DMS153 treated with DMSO at 0.1 percent for 48 hours (cell line): ENCODE results near the gene NDUFB10.
"Not testable (repeated sequence)": the region's sequence is repeated elsewhere in the genome, so short reads cannot be mapped to it uniquely, and the experiment has no call there.

ENCODE experiments used
- DNase-seq: peaks from one replicate; lab custom pipeline; 2025; ENCODE audit not compliant: unreplicated experiment; lab: John Stamatoyannopoulos, UW

NDUFB10 gene

DNA sequence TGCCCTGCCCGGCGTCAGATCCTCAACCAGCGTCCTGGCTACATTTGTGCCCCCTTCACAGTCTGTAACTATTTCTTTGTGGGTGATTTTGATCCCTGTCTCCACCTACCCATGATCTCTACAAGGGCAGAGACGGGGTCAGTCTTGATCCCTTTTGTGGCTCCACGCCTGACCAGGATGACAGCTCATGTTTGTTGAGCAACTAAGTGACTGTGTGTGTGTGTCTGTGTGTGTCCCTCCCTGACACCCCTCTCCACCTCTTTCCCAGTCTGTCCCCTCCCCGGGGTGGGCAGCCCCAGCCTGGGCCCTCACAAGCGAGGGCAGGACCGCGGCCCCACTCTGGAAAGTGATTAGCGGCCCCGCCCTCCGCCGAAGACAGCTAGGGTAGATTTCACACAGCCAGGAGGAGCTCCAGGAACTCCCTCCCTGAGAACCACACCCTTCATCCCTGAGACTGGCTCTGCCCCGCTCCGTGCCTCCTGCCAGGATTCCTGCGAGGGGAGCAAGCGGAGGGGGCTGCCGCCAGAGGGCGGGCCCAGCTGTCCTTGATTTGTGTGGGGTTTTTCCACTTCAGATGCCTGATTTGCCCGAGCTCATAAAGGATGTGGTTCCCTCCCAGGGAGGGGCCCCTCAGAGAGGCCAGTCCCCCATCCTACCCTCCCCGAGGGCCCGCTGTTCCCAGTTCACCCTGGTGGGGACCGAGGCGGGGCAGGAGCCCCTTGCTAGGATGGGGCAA, 35.9 kb upstream of the NDUFB10 start:
- DNase-seq, result peak; percentile 43

DNA sequence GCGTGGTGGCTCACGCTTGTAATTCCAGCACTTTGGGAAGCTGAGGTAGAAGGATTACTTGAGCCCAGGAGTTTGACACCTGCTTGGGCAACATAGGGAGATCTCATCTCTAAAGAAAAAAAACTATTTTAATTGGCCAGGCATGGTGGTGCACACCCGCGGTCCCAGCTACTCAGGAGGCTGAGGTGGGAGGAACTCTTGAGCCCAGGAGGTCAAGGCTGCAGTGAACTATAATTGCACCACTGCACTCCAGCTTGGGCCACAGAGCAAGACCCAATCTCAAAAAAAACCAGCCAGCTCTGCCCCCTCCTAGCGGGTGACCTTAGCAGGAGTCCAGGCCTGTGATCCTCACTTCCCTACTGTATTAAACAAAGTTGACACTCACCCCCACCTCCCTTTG, 35.2 kb upstream of the NDUFB10 start:
- no peak for DNase-seq

DNA sequence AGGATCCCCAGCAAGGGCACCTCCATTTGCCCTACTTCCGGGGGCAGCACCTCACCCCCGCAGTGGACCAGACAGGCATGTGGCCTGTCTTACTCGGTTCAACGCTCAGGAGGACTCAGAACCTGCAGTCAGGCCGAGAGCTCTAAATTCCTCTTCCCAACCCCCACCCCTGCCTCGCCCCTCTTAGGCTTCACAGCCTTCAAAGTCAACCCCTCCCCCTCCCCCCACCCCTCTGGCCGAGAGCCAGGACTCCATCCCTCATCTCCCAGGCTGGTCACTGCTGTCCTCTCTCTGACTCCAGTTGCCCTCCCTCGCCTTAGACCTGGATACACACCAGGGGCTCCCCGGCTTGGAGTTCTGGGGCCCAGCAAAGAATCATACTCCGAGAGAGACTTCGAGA, 33.1 kb upstream of the NDUFB10 start:
- DNase-seq, result no peak

DNA sequence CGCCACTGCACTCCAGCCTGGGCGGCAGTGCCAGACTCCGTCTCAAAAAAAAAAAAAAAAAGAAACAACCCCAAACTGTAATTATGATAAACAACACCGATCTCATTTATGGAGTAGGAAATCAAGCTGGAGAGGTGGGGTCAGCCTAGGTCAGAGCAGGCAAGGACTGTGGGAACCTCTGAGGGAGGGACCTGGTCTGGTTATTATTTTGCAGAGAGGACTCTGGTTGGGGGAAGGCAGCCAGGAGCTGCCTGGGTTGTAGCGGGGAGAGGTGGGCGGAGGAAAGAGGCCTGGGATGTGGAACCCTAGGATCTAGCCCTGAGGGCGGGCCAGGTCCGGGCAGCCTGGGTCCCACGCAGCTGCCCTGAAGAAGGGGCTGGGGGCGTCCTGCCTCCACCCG, 30.2 kb upstream of the NDUFB10 start:
- peak; percentile 49 for DNase-seq

DNA sequence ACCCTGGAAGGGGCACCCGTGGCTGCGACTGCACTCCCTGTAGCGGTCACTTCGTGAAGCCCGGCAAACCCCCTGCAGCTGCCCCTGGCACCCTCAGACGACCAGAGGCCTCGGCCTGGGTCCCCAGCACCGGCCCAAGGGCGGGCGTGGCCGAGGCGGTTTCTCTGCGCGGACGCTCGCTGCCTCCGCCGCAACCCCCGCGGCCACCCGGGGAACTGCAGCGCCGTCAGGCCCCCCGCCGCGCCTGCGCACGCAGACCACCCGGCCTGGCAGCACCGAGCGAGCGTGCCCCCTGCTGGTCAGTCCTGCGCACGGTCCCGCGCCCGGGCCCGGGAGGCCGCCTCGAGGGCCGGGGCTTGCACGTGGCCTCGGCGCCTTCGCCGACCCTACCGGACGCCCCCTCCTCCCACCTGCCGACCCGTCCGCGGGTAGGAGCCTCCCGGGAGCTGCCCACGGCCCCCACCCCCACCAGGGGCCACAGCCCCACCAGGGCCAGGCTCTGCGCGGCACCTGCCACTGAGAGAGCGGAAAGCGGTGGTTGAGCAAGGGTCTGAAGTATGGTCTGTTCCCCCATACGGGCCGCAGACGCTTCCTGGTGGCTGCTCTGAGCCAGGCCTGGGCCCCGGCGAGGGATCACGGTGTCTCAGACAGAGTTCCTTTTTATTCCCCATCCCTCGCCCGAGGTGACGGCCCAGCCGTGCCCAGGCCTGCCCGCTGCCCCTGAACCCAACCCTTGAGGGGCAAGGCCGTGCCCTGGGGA, 29.6 kb upstream of the NDUFB10 start:
- peak; percentile 67 for DNase-seq

DNA sequence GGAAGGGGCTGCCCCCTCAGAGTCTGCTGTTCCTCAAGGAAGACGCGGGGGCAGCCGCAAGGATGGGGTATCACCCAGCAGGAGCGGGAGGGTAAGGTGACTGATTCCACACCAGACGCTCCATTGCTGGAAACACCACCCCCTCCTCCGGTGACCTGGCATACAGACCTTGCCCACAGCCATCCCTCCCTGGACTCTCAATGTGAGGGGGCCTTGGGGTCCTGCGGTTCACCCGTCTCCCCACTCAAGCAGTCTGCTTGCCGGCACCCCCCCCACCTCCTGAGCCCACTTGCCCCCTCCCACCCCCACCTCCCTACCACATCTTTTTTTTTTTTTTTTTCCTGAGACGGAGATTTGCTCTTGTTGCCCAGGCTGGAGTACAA, 29.0 kb upstream of the NDUFB10 start:
- no peak for DNase-seq

DNA sequence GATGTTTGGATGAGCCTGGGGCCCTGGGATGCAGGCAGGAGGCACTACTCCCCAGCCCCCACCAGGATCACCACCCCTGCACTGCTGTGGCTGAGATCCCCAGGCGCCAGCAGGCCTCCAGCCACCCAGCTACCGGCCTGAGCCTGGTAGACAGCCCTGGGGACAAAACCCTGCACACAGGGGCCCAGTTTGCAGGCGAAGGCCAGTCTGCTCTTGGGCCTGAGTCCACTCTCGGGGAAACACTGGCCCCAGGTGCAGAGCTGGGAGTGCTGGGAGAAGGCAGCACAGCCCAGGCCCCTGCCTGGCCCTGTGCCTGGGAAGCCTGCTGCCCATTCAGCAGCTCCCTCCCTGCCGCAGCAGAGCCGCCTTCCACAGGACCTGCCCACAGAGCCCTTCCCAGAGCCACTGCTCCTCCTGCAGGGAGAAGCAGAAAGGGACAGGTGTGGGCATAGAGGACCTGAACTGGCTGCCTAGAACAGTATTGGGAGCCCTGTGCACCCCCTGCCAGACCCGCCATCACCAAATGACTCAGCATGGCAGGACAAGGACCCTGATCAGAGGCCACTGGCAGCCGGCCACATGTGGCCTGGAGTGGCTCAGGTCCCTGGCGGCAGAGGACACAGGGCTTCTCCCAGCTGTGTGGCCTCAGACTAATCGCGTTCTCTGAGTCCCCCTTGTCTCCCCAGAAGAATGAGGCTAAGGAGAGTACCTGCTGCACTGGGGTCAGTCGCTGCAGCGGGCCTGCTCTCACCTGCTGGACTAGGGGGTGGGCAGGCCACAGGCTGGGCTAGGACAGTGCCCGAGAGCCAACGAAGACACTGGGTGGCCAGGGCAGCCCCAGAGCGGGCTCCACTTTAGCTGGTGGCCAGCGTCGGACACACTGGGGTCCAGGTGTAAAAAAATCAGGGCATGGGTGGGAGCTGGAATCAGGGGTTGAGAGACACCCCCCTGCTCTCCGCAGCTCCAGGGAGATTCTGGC, 27.0 kb upstream of the NDUFB10 start:
- DNase-seq, result no peak

DNA sequence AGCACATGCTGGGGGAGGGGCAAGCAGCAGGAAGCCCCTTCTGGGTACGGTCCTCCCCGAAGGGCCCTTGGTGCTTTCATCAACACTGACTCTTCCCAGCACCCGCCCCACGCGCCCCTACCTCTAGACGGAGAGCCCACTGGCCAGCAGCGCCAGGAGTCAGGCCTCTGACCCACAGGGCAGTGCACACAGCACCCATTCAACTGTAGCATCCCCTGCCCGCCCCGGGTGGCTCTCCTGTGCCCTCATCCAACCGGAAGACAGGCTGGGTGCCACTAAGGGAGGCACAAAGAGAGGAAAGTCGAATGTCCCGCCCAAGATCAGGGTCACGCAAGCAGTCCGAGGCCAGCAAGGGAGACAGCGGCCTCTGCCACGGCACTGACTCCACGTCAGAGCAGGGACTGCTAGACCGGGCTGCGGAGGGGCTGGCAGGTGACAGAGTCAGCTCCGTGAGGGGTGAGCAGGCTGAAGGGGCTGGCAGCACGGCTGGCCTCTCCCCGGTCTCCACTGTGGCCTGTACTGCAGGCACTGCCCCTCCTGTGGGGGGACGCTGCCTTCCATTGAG, 26.2 kb upstream of the NDUFB10 start:
- DNase-seq, result no peak

DNA sequence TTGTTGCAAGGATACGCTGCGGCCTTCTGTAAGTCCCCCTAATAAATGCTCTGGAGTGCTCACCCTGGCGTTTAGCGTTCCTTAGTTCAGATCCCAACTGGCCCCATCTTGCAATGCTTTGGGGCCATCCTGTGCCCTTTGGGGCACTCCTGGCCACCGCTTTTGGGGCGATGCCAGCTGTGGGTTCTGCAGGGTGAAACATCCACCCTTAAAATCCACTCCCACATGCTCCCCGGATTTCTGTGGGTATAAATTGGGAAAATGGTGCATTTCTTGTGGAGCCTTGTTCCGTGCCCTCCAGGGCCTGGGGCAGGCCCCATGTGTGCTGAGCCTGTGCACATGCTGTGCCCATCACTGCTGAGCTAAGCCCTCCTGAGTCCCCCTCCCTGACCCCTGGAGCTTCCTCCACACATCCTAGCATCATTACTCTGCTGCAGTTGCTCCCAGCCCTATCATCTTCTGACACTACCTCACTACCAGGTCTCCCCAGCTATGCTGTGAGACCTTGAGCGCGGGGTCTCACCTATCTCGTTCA, 22.3 kb upstream of the NDUFB10 start:
- DNase-seq, result no peak

DNA sequence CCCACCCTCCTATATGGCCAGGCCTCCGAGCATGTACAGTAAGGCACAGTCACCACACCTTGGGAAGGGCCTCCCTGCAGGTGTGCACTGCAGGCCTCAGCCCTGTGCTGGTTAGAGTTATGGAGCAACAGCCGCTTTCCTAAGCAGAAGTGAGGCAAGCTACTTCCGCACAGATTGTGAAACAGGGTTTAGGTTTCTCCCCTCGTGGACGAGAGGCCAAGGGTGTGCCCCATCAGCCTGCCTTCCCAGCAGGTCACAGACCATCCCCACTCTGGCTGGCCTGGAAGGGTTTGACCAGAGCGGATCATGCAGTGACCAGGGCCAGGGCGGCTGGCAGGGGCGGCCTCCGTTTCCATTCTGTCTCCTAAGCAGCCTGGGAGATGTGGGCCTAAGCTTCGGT, 21.0 kb upstream of the NDUFB10 start:
- no peak for DNase-seq

DNA sequence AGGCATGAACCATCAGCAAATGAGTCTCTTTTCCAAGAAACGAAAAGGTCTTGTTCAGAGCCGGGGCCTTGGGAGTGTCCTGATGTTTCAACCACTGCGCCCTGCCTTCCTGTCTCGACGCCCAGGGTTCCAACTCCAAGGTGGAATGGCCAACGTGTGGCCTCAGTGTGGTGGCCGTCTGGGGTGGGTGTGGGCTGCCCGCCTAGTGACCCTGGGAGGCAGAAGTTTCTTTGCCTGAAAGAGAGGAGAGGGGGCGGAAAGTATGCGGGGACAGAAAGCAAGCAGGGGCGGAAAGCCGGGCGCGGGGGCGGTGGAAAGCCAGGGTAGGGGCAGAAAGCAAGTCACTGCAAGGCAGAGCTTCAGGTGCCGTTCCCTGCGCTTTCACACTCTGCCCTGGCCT, 20.4 kb upstream of the NDUFB10 start:
- DNase-seq, result no peak

DNA sequence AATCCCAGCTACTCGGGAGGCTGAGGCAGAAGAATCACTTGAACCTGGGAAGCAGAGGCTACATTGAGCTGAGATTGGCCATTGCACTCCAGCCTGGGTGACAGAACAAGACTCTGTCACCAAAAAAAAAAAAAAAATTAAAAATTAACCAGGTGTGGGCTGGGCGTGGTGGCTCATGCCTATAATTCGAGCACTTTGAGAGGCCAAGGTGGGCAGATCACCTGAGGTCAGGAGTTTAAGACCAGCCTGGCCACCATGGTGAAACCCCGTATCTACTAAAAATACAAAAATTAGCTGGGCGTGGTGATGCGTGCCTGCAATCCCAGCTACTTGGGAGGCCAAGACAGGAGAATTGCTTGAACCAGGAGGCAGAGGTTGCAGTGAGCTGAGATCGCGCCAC, 19.5 kb upstream of the NDUFB10 start:
- DNase-seq, result not testable (repeated sequence)

DNA sequence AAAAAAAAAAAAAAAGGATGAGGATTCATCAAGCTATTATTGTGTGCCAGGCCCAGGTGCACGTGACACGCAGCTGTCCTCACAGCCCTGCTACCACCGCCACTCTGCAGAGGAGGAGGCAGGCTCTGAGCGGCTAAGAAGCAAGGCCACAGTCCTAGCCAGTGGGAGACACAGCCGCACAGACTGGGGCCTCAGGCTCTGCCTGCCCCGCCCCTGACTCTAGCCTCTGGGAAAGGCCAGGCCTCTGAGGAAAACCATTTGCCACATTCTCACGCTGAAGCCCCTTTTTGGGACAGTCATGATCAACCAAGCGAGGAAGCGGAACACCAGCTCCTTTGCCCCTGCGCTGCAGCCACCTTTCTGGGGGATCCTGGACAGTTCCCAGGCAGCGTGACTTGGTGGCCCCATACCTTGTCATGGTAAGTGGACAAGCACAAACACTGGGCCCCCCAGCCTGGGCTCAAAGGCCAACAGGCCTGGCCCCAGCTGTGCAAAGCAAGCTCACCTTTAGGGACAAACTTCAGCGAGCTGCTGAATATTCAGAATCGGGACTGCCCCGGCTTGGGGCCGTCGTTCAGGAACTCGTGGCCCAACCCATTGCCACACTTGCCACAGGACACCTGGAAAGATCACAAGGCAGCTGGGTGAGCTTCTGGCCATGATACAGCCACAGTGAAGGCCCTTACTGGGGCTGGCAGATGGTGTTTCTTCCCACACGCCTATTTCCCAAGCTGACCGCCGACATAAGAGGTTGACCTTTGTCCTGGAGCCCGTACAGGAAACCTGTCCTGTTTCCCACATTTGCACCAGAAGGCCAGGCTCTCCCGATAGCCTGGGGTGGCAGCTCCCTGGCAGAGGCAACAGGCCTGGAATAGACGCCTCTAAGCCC, 18.8 kb upstream of the NDUFB10 start:
- no peak for DNase-seq

DNA sequence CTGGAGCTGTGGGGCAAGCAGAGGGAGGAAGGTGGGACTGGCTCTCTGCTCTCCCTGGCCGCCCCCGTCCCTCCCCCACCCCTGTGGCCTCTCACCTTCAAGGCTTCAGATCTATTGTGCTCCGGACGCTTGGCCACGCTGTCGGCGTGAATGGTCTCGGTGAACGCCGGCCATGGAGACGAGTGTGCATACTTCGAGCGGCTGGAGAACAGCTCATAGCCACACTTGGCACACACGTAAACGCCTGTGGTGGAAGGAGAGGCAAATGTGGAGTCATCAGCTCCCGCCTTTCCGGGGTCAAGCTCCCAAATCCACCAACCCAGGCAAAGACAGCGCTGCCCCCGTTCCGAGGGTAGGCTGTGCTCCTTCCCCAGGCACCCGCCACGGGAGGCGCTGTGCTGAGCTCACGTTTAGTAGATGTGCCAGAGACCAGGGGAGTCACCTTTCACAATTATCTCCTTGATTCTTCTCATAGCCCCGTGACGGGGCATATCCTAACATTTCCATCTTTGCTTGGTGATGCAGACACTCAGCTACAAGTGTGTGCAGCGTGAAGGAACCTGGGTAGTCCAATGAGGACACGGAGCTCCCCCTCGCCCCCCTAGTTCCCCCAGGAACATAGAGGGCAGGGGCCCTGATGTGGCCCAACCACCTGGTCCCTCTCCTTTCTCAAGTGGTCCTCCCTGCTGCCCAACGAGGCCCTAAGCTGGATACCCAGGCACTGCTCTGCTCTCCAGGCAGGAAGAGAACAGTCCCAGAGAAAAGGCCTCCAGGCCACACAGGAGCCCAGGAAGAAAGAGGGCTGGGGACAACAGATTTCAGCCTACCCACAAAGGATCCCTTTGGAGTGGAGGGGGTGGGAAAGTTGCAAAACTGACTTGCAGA, 17.9 kb upstream of the NDUFB10 start:
- no peak for DNase-seq

DNA sequence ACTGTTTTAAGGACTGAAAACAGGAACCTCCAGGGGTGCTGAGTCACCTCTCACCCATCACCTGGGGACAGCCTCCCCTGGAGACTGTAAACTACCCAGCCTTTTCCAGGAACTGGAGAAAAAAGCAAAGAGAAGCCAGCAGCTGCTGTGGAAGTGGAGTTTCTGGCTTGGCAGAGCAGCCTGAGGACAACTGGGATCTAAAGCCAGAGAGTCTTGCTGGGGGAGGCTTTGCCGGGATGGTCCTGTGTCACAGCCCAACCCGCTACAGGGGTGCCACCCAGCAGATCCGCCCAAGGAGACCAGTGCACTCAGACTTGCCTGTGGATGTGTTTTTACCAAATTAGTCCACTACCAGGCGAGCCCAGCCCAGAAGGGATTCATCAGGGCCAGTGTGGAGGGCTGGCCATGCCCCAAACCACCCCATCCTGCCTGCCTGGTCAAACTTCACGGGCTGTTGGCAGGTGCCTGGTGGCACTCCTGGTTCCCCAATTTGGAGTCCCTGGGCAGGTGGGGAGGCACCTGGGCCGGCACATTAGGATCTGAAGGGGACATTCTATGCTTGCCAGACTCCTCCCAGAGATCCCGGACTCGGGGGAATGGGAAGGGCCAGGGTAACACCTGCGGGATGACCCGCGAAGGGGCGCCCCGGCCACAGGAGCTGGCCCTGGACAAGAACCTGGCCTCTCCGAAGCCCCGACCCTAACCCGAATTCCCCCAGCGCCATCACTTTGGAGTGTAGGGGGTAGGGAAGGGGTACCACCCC, 17.1 kb upstream of the NDUFB10 start:
- DNase-seq, result no peak

DNA sequence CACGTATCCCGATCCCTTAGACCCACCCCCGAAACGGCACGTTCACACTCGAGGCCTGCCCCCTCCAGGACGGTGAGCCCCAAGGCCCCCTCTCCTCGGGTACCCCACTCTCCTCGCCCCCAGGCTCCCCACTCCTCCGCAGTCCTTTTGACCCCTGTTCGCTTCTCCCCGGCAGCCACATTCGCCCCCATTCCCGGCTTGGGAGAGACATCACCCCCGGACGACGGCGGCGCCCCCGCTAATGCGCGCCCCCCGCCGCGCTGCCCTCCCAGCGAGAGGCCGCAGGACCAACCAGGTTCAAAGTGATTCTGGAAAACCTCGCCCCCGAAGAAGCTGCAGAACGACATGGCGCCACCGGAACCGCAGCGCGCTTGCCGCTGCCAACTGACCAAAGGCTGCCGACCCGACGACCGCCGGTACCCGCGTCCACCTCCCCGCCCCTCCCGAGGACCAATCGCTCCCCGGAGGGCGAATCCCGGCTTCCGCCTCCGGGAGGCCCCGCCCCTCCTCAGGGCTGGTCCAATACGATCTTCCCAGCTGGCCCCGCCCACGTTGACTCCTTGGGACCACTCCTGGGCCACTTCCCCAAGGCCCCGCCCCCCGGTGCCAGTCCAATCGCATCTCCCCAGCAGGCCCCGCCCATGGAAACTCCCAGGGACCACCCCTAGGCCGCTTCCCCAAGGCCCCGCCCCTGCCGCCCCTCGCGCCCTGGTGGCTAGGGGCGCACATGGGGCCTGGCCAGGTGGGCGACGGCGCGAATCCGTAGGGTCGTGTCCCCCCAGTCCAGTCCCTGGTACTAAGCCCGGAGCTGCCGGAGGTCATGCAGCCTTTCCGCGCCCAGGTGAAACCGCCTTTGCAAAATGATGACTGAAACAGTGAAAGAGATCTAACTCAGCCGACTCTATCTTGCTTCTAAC, 16.3 kb upstream of the NDUFB10 start, which contains the start of gene MSRB1:
Gene MSRB1, minus strand, starts transcription at position 390 of the 917 bp plus-strand sequence. Its CDS starts 43 bp downstream, at position 347.
- DNase-seq, result peak; percentile 96

DNA sequence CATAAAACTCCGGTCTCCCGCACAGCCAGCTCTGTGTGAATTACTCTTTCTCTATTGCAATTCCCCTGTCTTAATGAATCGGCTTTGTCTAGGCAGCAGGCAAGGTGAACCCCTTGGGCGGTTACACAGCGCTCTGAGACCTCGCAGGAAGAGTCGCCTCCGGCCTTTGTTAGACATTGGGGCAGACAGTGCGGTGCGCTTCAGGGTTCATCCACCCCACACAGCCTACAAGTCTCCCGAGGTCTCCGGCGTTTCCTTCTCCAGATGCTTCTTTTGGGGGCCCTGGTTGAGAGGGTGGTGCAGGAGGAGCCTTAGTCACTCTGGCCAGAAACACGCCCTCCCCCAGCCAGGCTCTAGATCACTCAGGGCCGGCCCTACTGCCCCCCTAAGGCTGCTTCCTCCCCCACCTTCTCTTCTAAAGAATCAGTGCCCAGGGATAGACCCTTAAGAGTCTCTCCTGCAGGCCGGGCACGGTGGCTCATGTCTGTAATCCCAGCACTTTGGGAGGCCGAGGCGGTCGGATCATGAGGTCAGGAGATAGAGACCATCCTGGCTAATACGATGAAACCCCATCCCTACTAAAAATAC, 14.6 kb upstream of the NDUFB10 start:
- no peak for DNase-seq
